ENCODE results near the gene LGALS9. TPM values are rescaled to one million over a fixed set of nuclear protein-coding genes. Genes with fewer than 3 reads are reported as not detected.
"Not testable (repeated sequence)": the region's sequence is repeated elsewhere in the genome, so short reads cannot be mapped to it uniquely, and the experiment has no call there.

Gene LGALS9
- total and polyA plus RNA-seq, 2 experiments from 2014 or later = 3.2 to 4.1 TPM

DNA sequence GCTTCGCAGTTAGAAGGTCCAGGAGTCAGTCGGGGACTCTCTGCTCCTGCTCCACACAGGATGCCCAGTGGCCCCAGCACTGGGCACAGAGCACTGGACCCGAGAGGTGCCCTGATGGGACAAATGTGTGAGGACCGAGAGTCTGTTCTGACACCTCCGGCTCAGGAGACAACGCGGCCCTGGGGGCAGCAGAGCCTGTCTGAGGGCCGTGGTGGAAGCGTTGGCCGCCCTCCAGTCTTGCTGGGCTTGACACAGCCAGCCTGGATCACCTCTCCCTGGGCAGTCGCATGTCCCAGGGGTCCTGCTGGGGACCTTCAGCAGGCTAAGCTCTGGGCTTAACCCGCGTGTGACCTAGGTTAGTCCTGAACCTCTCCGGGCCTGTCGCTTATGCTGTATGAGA, 23.1 kb downstream of the LGALS9 start:
- in situ Hi-C loops (cut with MboI) = no loop called here
- no peak for DNase-seq

GRCh38 chr17:27654654-27655524, 23.9 kb downstream of the LGALS9 start:
- in situ Hi-C loops (cut with MboI) = no loop called here
- H2AFZ ChIP-seq = 0 out of 2 replicates have a peak overlapping the region, but pooled peaks have one; percentile 43

More for the DNA sequence above, 23.1 kb downstream of the LGALS9 start:
- TF ChIP-seq EZH2 (IDR thresholded peaks at IDR 0.05; ENCODE audit: insufficient read depth, poor library complexity, severe bottlenecking) = no peak
- no peak for TF ChIP-seq EZH2phosphoT487 (IDR thresholded peaks at IDR 0.05; ENCODE audit: insufficient read depth, low read depth)
- no peaks in the 10 kb centered on the region for H3K4me1 ChIP-seq (ENCODE audit: insufficient read depth)
- WGBS, 2 experiments (ENCODE audit: low coverage in 1 of 2, low lambda C conversion rate in 2 of 2, missing lambda C conversion rate in 2 of 2) = 73 to 80% methylated on average over 13 to 15 of the region's 15 CpGs
- H3K36me3 ChIP-seq (ENCODE audit: low read depth) = no peaks in the 10 kb centered on the region
- no peaks in the 10 kb centered on the region for H3K9me3 ChIP-seq (ENCODE audit: low read depth)
- no peak overlapping the region for H3K27ac ChIP-seq
- H3K9me2 ChIP-seq (ENCODE audit: insufficient read depth) = no peaks in the 10 kb centered on the region
- no peaks in the 10 kb centered on the region for H3K79me2 ChIP-seq (ENCODE audit: insufficient read depth)
- H3K27me3 ChIP-seq (replicated peaks; ENCODE audit: insufficient read depth) = no peaks in the 10 kb centered on the region
- no peaks in the 10 kb centered on the region for H4K20me1 ChIP-seq (ENCODE audit: insufficient read depth)
- no peak overlapping the region for H3K4me3 ChIP-seq
- no peaks in the 10 kb centered on the region for H3F3A ChIP-seq (ENCODE audit: insufficient read depth)
- H3K4me2 ChIP-seq (ENCODE audit: unreplicated experiment) = no peak overlapping the region
- 0 out of 2 replicates have a peak overlapping the region, but pooled peaks have one; percentile 43 for H2AFZ ChIP-seq
- H3K9ac ChIP-seq = no peak overlapping the region

DNA sequence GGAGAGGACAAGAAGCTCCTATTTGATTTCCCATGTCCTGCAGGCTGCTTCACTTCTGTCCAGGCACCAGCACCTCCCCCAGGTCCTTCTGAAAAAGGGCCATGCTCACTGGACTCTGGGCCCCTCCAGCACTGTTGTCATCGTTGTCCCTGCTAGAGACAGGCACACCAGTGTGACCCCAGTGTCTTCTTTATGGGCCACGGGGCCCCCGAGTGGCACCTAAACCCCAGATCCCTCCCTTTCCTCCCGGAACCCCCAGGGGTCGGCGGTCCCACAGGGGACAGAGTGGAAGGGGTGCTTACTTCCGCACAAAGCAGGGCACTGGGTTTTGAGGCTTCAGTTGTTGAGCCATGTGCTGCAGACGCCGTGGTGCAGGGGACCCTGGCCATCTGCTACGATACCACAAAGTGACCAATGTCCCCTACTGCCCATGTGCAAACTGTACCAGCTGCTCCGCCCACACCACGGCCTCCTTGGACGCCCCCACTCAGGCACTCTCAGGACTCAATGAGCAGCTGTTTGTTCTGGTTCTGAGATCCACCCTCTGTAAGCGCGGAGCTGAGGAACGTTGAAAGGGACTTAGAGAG, 24.6 kb downstream of the LGALS9 start:
- H4K20me1 ChIP-seq (ENCODE audit: insufficient read depth); H3F3A ChIP-seq (ENCODE audit: insufficient read depth); H3K9ac ChIP-seq; H3K4me1 ChIP-seq (ENCODE audit: insufficient read depth); H3K9me2 ChIP-seq (ENCODE audit: insufficient read depth); DNase-seq; H3K4me2 ChIP-seq (ENCODE audit: unreplicated experiment); H2AFZ ChIP-seq; H3K36me3 ChIP-seq (ENCODE audit: low read depth); H3K9me3 ChIP-seq (ENCODE audit: low read depth); H3K27ac ChIP-seq; H3K27me3 ChIP-seq (replicated peaks; ENCODE audit: insufficient read depth); H3K4me3 ChIP-seq; H3K79me2 ChIP-seq (ENCODE audit: insufficient read depth); in situ Hi-C loops (cut with MboI): not testable (repeated sequence)
- WGBS, 2 experiments (ENCODE audit: low coverage in 1 of 2, low lambda C conversion rate in 2 of 2, missing lambda C conversion rate in 2 of 2) = 66 to 70% methylated on average over 15 to 16 of the region's 16 CpGs

More at GRCh38 chr17:27654654-27655524, 23.9 kb downstream of the LGALS9 start:
- DNase-seq = peak; percentile 61
- H4K20me1 ChIP-seq (ENCODE audit: insufficient read depth) = no peaks in the 10 kb centered on the region
- no peaks in the 10 kb centered on the region for H3K79me2 ChIP-seq (ENCODE audit: insufficient read depth)
- H3K9ac ChIP-seq = no peak overlapping the region
- TF ChIP-seq EZH2 (IDR thresholded peaks at IDR 0.05; ENCODE audit: insufficient read depth, poor library complexity, severe bottlenecking) = no peak
- no peak for TF ChIP-seq EZH2phosphoT487 (IDR thresholded peaks at IDR 0.05; ENCODE audit: insufficient read depth, low read depth)
- H3K27me3 ChIP-seq (replicated peaks; ENCODE audit: insufficient read depth) = no peaks in the 10 kb centered on the region
- no peaks in the 10 kb centered on the region for H3K9me3 ChIP-seq (ENCODE audit: low read depth)
- H3K36me3 ChIP-seq (ENCODE audit: low read depth) = no peaks in the 10 kb centered on the region
- H3K4me3 ChIP-seq = no peak overlapping the region
- no peak overlapping the region for H3K27ac ChIP-seq
- no peaks in the 10 kb centered on the region for H3F3A ChIP-seq (ENCODE audit: insufficient read depth)
- H3K4me1 ChIP-seq (ENCODE audit: insufficient read depth) = no peaks in the 10 kb centered on the region
- 38 to 39% methylated on average over 34 of the region's 34 CpGs for WGBS, 2 experiments (ENCODE audit: low coverage in 1 of 2, low lambda C conversion rate in 2 of 2, missing lambda C conversion rate in 2 of 2)
- H3K4me2 ChIP-seq (ENCODE audit: unreplicated experiment) = no peak overlapping the region
- no peaks in the 10 kb centered on the region for H3K9me2 ChIP-seq (ENCODE audit: insufficient read depth)

- H3K36me3 ChIP-seq (ENCODE audit: low read depth); H3K27ac ChIP-seq; H4K20me1 ChIP-seq (ENCODE audit: insufficient read depth); H3K27me3 ChIP-seq (replicated peaks; ENCODE audit: insufficient read depth); H3K4me3 ChIP-seq; H3K4me2 ChIP-seq (ENCODE audit: unreplicated experiment); H3K9me3 ChIP-seq (ENCODE audit: low read depth); H3K79me2 ChIP-seq (ENCODE audit: insufficient read depth); H3K4me1 ChIP-seq (ENCODE audit: insufficient read depth); in situ Hi-C loops (cut with MboI); DNase-seq; H3K9ac ChIP-seq; H3K9me2 ChIP-seq (ENCODE audit: insufficient read depth); H2AFZ ChIP-seq; H3F3A ChIP-seq (ENCODE audit: insufficient read depth): not testable (repeated sequence)
- WGBS, 2 experiments (ENCODE audit: low coverage in 1 of 2, low lambda C conversion rate in 2 of 2, missing lambda C conversion rate in 2 of 2) = 49 to 55% methylated on average over 8 of the region's 8 CpGs
Observed at GRCh38 chr17:27656620-27657019, 25.6 kb downstream of the LGALS9 start.
